A673 (cell line): Measurements from ENCODE around the gene KRTAP17-1. TPM values are rescaled to one million over a fixed set of nuclear protein-coding genes. Genes with fewer than 3 reads are reported as not detected.

ENCODE experiments used
- Bru-seq: library from RNA; stranded (reverse); fragments of 400-500 nt; gene quantifications from one replicate; lab custom pipeline; 2021; lab: Mats Ljungman, UMichigan
- BruChase-seq, 2 experiments: library from RNA; stranded (reverse); fragments of 400-500 nt; gene quantifications; one replicate each; lab custom pipeline; 2021; lab: Mats Ljungman, UMichigan
- BruUV-seq: library from RNA; stranded (reverse); fragments of 400-500 nt; replicated peaks from 2 replicates; lab custom pipeline; 2021; lab: Mats Ljungman, UMichigan
- CTCF ChIA-PET: fragments of 300-600 bp; sonication (Branson Sonifier 250); formaldehyde crosslinking; loops from one replicate; lab custom pipeline; 2022; ENCODE audit warnings: antibody characterized with exemption; lab: Charles Lee
- POLR2A ChIA-PET: fragments of 300-600 bp; sonication (Branson Sonifier 250); formaldehyde crosslinking; loops from one replicate; lab custom pipeline; 2022; ENCODE audit warnings: antibody characterized with exemption; ENCODE audit not compliant: low non-redundant PET; lab: Charles Lee
- DNase-seq: peaks from one replicate; pipeline ENCODE4 v3.0.0-alpha.2; 2015; ENCODE audit warnings: low spot score
- H3K27ac ChIP-seq: fragments of 200-600 bp; sonication (generic); 2 replicates; pipeline ENCODE4 v1.5.1; 2016; ENCODE audit warnings: mixed run types, low read depth, mild to moderate bottlenecking, mixed read lengths, antibody characterized with exemption, low read length; ENCODE audit not compliant: poor library complexity, severe bottlenecking
- H3K27me3 ChIP-seq: fragments of 200-600 bp; sonication (generic); replicated peaks from 2 replicates; pipeline ENCODE4 v1.6.1; 2017; ENCODE audit warnings: mixed run types, low read depth, mild to moderate bottlenecking, mixed read lengths, antibody characterized with exemption, low read length; ENCODE audit not compliant: insufficient read depth, poor library complexity
- H3K36me3 ChIP-seq: fragments of 200-600 bp; sonication (generic); 2 replicates; pipeline ENCODE4 v1.6.1; 2016; ENCODE audit warnings: mixed run types, mild to moderate bottlenecking, mixed read lengths, antibody characterized with exemption, low read length; ENCODE audit not compliant: insufficient read depth, poor library complexity, severe bottlenecking
- H3K4me1 ChIP-seq: fragments of 200-600 bp; sonication (generic); 2 replicates; pipeline ENCODE4 v1.6.1; 2017; ENCODE audit warnings: mixed run types, mild to moderate bottlenecking, mixed read lengths, antibody characterized with exemption, low read length; ENCODE audit not compliant: insufficient read depth, poor library complexity, severe bottlenecking
- H3K4me3 ChIP-seq: fragments of 200-600 bp; sonication (generic); 2 replicates; pipeline ENCODE4 v1.5.1; 2016; ENCODE audit warnings: low read depth, mixed run types, mild to moderate bottlenecking, mixed read lengths, low read length; ENCODE audit not compliant: poor library complexity, severe bottlenecking
- H3K9me3 ChIP-seq: fragments of 200-600 bp; sonication (generic); 2 replicates; pipeline ENCODE4 v1.6.1; 2016; ENCODE audit warnings: mixed run types, low read depth, mild to moderate bottlenecking, mixed read lengths, antibody characterized with exemption, low read length; ENCODE audit not compliant: poor library complexity, severe bottlenecking
- CTCF ChIP-seq: fragments of 300-800, 200-600 bp; sonication (generic); conservative IDR thresholded peaks from 2 replicates; pipeline ENCODE4 v1.5.1; 2017; ENCODE audit warnings: low read depth, mild to moderate bottlenecking, antibody characterized with exemption, low read length, moderate library complexity, mixed read lengths
- EZH2 ChIP-seq: fragments of 200-600 bp; sonication (generic); IDR thresholded peaks from 2 replicates; pipeline ENCODE4 v1.6.1; 2017; ENCODE audit warnings: borderline replicate concordance, low read depth, mild to moderate bottlenecking, mixed read lengths, antibody characterized with exemption, low read length; ENCODE audit not compliant: poor library complexity, severe bottlenecking
- intact Hi-C: fragments of 100-400 bp; cut with micrococcal nuclease; formaldehyde crosslinking; loops from one replicate; pipeline ENCODE4 v1.10.0; 2022; ENCODE audit not compliant: unreplicated experiment
- long read RNA-seq: library from polyadenylated mRNA; stranded (forward); transcript quantifications from one replicate; pipeline ENCODE4 v2.0.0, GENCODE V29; 2022
- total RNA-seq: library from RNA; stranded (reverse); gene quantifications from 2 replicates; pipeline ENCODE4 v1.2.3, GENCODE V29; 2021

KRTAP17-1 gene
- total RNA-seq (not detected in 2 replicates), Bru-seq, nascent RNA (not detected), BruChase-seq, experiment 1, labeled RNA remaining after a 2-hour chase (percentile 45 among the genes with signal in this experiment), BruChase-seq, experiment 2, labeled RNA remaining after a 6-hour chase (not detected)
- long read RNA-seq = 0 reads

- Histone ChIP-seq H3K9me3 (no peaks in the 10 kb centered on the region), H3K27ac (no peak within 1 kb of the TSS), H3K27me3 (no peaks in the 10 kb centered on the region), H3K36me3 (no peaks in the 10 kb centered on the region), H3K4me3 (no peak within 1 kb of the TSS), H3K4me1 (no peaks in the 10 kb centered on the region)
- no peak for DNase-seq
- no peak for TF ChIP-seq CTCF
- TF ChIP-seq EZH2 = no peak
- no TSS peak for BruUV-seq
- ChIA-PET POLR2A (no interaction called here), CTCF (no interaction called here)
- intact Hi-C loops = no loop called here
These were observed at the start of gene KRTAP17-1 for GRCh38 chr17:41315204-41315794. Gene KRTAP17-1 (minus strand): TSS chr17:41315710. CDS start chr17:41315650, 60 bp downstream.

GRCh38 chr17:41363881-41364280 is 48.4 kb upstream of the KRTAP17-1 start:
- Histone ChIP-seq H3K27ac (no peak overlapping the region), H3K36me3 (no peaks in the 10 kb centered on the region), H3K9me3 (no peaks in the 10 kb centered on the region), H3K27me3 (no peaks in the 10 kb centered on the region), H3K4me3 (no peak overlapping the region), H3K4me1 (no peaks in the 10 kb centered on the region)
- no TSS peak for BruUV-seq
- DNase-seq = no peak
- ChIA-PET CTCF (no interaction called here), POLR2A (no interaction called here)
- intact Hi-C loops = no loop called here
- TF ChIP-seq CTCF (no peak), EZH2 (no peak)

GRCh38 chr17:41360296-41360995 is 44.9 kb upstream of the KRTAP17-1 start:
- no peak overlapping the region for H3K4me3 ChIP-seq
- BruUV-seq = no TSS peak
- ChIA-PET POLR2A (no interaction called here), CTCF (no interaction called here)
- intact Hi-C loops = no loop called here
- no peaks in the 10 kb centered on the region for H3K27me3 ChIP-seq
- H3K36me3 ChIP-seq = no peaks in the 10 kb centered on the region
- DNase-seq = no peak
- H3K4me1 ChIP-seq = no peaks in the 10 kb centered on the region
- H3K9me3 ChIP-seq = no peaks in the 10 kb centered on the region
- no peak for TF ChIP-seq EZH2
- TF ChIP-seq CTCF = no peak
- no peak overlapping the region for H3K27ac ChIP-seq
